HL-60/S4 (cell line): ENCODE data around the gene DCC.

Experiments used
- in situ Hi-C: fragments of 300-500 bp; cut with MboI; formaldehyde crosslinking; loops from 2 replicates; pipeline ENCODE4 v1.14.3; 2022; ENCODE audit warnings: low sequenced_read_pairs

The DCC gene

DNA sequence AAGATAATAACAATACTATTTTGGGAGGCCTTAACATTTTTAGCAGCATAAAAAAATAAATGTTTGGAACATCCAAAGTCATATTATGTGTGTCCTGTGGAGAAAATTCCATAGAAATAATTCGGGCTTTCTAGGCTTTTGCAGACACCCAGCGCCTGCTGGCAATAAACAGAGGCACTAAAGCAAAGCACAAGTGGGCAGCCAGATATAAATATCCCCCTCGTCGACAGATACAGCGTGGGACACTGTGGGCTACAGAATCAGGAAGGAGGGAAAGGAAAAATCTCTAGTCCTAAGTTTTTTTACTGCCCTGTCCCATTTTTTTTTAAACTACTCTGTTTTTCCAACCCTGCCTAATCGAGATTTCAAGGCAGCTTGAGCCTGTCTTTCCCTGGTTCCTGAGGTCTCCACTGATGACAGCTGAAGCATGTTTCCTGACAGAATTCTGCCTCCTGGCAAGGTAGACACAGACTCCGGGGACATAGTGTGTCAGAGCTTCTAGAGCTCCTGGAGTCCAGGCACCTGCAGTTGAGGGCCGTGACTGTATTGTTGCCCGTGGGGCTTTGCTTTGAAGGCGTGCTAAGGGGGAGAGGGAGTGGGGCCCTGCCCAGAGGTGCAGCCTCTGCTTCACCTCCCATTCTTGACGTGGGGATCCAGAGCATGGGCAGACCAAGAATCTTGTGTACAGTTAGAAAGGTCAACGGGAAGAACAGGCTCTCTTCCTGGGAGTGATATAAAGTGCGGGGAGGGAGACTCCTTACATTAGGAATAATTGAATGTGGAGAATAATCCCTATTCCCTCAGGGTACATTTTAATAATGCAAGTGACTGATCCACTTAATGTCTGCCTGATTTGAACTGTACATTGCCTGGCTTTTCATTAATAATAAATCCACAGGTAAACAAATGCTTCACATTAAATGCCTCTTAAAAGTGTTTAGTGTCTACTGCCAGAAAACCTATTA lies 232.3 kb downstream of the DCC start:
- in situ Hi-C loops = no loop called here

- in situ Hi-C loops = no loop called here
These were observed 237.8 kb downstream of the DCC start for GRCh38 chr18:52577795-52578194.

DNA sequence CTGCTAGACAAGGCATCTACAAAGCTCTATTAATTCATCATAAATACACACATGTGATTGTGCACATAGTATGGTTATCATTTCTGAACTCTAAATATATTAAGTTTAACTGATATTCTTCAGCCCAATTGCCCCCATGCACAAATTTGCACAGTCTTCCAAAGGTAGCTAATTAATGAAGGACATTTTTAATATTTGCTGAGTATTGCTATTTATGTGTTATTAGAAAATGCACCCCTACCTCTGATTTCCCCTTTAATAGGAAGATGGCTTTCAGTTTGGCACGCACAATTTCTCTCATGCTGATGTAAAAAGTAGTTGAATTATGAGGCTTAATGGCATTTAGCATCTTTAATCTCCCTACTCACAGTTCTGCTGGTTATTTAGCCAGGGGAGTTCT lies 242.1 kb downstream of the DCC start:
- in situ Hi-C loops = no loop called here

GRCh38 chr18:52582516-52582915 lies 242.5 kb downstream of the DCC start:
- in situ Hi-C loops = no loop called here

DNA sequence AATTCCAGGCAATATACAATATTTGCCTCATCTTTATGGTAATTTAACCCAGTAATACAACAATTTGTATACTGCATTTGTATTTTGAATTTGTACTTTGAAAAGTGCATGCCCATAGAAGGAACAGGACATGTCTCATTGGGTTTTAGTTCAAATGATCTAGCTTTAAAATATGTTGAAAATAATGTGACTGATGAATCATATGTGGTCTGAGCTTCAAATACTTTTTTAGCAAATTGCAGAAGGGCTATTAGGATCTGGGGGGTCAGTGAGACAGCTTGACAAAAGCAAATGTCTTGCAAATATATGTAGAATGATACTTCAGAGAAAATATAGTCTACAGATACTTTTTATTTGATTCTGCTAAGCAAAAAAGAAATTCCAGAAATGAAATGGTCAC lies 248.9 kb downstream of the DCC start:
- in situ Hi-C loops = no loop called here

- in situ Hi-C loops = no loop called here
These were observed 256.9 kb downstream of the DCC start for GRCh38 chr18:52596748-52597435.

GRCh38 chr18:52598921-52599320 lies 258.9 kb downstream of the DCC start:
- in situ Hi-C loops = no loop called here

GRCh38 chr18:52602820-52603219 lies 262.8 kb downstream of the DCC start:
- in situ Hi-C loops = no loop called here

- in situ Hi-C loops = no loop called here
These were observed 265.3 kb downstream of the DCC start for GRCh38 chr18:52605345-52605744.

DNA sequence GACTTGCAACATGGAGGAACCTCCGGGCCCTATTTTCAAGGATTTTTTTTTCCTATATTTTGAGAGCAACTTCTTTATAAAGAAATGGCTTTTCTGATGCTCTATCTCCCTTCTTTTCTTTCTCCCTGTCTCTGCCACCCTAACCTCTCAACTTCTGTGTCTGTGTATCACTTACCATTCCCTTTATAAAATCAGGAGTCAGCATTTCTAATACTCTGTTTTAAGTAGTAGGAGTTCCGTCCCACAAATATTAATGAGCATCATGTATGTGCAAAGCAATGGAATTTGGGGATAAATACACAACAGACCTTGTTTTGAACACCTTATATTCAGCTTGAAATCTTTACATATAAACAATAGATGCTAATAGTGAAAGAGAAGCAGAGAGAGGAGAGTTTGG lies 268.0 kb downstream of the DCC start:
- in situ Hi-C loops = no loop called here

- in situ Hi-C loops = no loop called here
These were observed 270.6 kb downstream of the DCC start for GRCh38 chr18:52610451-52611115.

DNA sequence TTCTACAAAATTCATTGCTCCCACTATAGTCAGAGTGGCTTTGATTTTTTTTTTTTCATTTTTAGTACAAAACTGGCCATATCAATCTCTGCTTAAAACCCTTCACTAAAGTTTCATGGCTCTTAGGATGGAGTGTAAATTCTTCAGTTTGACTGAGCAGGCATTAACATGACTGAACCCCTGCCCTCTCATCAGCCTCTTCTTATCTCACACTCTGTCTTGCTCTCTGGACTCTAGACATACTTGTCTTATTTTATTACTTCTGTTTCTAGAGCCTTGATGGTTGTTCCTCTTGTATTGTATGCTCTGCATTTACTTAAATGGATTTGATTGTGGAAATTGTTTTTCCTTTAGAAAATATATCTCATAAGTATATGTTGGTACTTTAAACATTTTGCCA lies 272.4 kb downstream of the DCC start:
- in situ Hi-C loops = no loop called here

- in situ Hi-C loops = no loop called here
These were observed 275.3 kb downstream of the DCC start for GRCh38 chr18:52615321-52615720.

GRCh38 chr18:52615943-52616342 lies 275.9 kb downstream of the DCC start:
- in situ Hi-C loops = no loop called here

DNA sequence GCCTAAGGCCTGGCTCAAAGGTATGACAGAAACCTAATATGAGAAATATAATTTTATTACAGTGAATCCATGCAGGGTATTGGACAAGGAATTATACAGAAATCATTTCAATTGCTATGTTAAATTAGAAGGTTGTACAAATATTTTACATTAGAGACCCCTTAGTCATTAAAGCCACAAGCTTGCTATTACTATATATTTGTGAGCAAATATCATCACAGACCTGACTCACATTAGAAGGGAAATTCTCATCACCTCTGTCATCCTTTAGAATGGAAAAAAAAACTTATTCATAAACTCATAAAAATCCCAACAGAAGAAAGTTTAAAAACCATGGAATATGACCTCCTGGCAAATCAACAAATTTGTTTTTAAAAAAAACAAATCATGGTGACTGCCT lies 277.9 kb downstream of the DCC start:
- in situ Hi-C loops = no loop called here

DNA sequence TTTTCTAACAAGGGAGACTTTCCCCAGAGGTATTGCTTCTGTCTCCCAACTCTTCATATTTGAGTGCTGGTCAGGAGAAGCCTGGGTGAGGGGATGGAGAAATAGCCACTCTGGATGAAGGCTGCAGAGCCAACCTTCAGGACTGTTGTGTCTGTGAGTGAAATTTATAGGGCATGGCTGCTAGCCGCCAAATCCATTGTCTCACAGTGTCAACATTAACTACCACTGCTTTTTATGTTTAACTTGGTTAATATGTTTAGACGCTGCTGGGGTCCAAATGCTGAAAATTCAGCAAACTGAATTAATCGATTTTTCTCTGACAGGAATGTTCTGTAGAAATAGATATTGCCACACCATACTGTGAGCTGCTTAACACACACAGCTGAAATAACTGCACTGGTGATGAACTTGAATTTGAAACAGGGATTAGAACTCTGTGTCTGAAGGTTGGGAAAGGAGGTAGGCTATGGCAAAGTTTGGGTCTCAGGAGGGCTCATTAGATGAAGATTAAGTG lies 281.0 kb downstream of the DCC start:
- in situ Hi-C loops = no loop called here

DNA sequence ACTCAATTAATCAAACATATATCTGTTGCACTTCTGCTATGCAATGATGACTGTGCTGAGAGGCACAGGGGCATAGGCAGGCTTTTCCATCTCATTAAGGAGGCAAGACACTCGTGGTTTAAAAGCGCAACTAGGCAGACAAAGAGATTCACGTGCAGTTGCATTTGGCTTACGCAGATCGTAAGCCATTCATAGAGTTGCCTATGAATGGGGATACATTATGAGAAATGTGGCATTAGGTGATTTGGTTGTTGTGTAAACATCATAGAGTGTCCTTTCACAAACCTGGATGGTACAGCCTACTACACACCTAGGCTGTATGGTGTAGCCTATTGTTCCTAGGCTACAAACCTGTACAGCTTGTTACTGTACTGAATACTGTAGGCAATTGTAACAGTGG lies 284.7 kb downstream of the DCC start:
- in situ Hi-C loops = no loop called here

GRCh38 chr18:52636536-52636935 lies 296.5 kb downstream of the DCC start:
- in situ Hi-C loops = no loop called here

DNA sequence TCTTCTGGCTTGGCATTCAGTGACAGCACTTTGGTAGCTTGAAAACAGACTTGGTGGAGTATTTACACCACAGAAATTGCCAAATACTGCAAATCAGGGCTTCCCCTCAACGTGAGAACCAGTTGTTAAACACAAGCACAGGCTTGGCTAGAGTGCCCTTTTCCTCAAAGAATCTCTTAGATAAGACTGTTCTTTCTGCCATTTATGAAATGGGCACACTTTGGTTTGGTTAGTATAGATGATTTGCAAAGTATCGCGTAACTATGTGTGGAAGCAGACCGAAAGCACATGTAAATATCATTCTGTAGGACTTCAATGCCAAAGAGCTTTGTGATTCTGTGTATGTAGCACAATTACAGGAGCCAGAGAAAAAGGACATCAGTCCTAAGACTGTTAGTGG lies 308.2 kb downstream of the DCC start:
- in situ Hi-C loops = no loop called here

DNA sequence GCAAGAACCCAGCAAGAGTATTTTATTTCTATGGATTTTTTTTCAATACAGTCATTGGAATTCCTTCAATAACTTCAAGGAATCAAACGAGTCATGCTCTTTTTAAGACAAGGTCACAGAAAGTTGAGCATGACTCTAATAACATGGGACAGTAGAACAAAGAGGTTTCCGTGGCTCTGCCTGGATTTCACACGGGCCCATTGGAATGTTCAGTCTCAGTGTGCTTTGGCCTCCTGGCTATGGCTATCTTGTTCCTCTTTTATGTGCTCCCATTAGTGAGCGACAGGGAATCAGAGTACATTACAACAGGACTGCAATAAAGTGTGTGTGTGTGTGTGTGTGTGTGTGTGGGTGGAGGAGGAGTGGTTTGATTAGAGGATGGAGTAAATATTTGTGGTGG lies 312.4 kb downstream of the DCC start:
- in situ Hi-C loops = no loop called here

DNA sequence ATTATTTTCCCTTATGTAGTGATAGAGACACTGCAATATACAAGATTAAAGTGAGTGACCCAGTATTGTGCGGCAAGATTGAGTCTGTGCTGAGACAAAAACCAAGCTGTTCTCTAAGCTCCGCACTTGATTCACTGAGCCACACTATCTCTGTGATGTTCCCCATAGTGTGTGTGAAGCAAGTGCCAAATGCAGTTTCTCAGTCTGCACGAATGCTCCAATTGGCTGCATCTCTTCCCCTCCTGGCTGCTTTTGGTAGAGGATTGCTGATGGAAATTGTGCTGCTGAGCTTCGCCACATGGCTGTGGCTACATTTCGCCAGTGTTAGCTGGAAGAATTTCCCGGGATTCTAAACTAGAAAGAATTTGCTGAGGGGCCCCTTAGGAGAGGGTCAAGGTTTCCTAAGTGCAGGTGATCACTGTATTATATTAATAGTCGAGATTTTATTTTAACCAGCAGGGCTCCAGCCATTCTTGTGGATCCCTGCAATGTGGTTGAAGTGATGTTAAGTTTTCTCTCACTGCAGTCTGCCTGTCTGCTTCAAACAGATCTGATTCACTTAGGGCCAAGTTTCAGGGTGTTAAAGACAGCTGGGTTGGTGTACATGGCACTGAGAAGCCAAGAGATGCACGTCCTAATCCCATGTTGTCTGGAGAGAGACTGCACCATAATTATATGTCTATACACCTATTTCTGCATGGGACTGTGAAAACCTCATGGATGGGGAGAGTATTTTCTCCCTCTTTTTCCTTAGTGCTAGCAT lies 317.2 kb downstream of the DCC start:
- in situ Hi-C loops = no loop called here
